ENCODE results near the gene CDKN2B. TPM values are rescaled to one million over a fixed set of nuclear protein-coding genes. Genes with fewer than 3 reads are reported as not detected.

The CDKN2B gene
- polyA plus RNA-seq, 2 of the 4 experiments (the other 2 are of a cell fraction), result not detected

DNA sequence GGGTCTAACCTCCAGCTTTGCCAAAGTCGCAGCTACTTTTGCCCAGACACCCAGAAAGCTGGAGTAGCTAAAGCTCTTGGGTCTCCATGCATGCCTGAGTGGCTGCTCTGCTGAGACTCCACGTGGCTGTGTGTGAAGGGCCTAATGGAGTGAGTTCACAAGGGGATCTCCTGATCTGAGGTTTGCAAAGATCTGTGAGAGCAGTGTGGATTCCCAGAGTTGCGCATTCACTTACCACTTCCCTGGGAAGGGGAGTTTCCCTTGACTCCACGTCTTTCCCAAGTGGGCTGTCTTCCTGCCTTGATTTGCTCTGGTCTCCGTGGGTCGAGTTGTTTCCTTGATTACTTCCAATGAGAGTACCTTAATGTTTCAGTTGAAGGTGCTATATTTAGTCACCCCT lies 17.6 kb upstream of the CDKN2B start:
- H3K4me2 ChIP-seq, result no peak overlapping the region
- no peaks in the 10 kb centered on the region for H3K4me1 ChIP-seq
- no peak overlapping the region for H3K27ac ChIP-seq
- H3K9me3 ChIP-seq, result no peaks in the 10 kb centered on the region
- ATAC-seq (no peak), FAIRE-seq (no peak), DNase-seq (ENCODE audit: low read depth in 1 of 2, low spot score in 1 of 2) (no peak)
- no peak overlapping the region for H3K4me3 ChIP-seq
- WGBS (ENCODE audit: missing lambda C conversion rate), result no CpG with 5 or more reads among the region's 6 CpGs
- CTCF ChIA-PET, result no interaction called here
- POLR2A ChIA-PET, result no interaction called here
- no peak for TF ChIP-seq NPAS2 (CRISPR knock-in tag; IDR thresholded peaks at IDR 0.05; ENCODE audit: borderline replicate concordance)
- TF ChIP-seq, protein P1, sequence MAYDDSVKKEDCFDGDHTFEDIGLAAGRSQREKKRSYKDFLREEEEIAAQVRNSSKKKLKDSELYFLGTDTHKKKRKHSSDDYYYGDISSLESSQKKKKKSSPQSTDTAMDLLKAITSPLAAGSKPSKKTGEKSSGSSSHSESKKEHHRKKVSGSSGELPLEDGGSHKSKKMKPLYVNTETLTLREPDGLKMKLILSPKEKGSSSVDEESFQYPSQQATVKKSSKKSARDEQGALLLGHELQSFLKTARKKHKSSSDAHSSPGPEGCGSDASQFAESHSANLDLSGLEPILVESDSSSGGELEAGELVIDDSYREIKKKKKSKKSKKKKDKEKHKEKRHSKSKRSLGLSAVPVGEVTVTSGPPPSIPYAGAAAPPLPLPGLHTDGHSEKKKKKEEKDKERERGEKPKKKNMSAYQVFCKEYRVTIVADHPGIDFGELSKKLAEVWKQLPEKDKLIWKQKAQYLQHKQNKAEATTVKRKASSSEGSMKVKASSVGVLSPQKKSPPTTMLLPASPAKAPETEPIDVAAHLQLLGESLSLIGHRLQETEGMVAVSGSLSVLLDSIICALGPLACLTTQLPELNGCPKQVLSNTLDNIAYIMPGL (CRISPR knock-in tag; IDR thresholded peaks at IDR 0.05; ENCODE audit: borderline replicate concordance), result no peak
- TF ChIP-seq HOXB5 (CRISPR knock-in tag; IDR thresholded peaks at IDR 0.05), result no peak
- TF ChIP-seq NR3C1 (IDR thresholded peaks at IDR 0.05), result no peak
- TF ChIP-seq FOSL2 (IDR thresholded peaks at IDR 0.05), result no peak
- TF ChIP-seq FOSL2 (CRISPR knock-in tag; IDR thresholded peaks at IDR 0.05), result no peak
- TF ChIP-seq HEYL (CRISPR knock-in tag; IDR thresholded peaks at IDR 0.05), result no peak
- TF ChIP-seq CHD2 (IDR thresholded peaks at IDR 0.05; ENCODE audit: low read length, partially characterized antibody), result no peak
- TF ChIP-seq, protein P2, sequence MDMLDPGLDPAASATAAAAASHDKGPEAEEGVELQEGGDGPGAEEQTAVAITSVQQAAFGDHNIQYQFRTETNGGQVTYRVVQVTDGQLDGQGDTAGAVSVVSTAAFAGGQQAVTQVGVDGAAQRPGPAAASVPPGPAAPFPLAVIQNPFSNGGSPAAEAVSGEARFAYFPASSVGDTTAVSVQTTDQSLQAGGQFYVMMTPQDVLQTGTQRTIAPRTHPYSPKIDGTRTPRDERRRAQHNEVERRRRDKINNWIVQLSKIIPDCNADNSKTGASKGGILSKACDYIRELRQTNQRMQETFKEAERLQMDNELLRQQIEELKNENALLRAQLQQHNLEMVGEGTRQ (IDR thresholded peaks at IDR 0.05), result no peak
- TF ChIP-seq FOXS1 (CRISPR knock-in tag; IDR thresholded peaks at IDR 0.05), result no peak
- TF ChIP-seq MAFK (IDR thresholded peaks at IDR 0.05; ENCODE audit: partially characterized antibody), result no peak
- TF ChIP-seq CBX8 (IDR thresholded peaks at IDR 0.05), result no peak
- TF ChIP-seq, protein P3, sequence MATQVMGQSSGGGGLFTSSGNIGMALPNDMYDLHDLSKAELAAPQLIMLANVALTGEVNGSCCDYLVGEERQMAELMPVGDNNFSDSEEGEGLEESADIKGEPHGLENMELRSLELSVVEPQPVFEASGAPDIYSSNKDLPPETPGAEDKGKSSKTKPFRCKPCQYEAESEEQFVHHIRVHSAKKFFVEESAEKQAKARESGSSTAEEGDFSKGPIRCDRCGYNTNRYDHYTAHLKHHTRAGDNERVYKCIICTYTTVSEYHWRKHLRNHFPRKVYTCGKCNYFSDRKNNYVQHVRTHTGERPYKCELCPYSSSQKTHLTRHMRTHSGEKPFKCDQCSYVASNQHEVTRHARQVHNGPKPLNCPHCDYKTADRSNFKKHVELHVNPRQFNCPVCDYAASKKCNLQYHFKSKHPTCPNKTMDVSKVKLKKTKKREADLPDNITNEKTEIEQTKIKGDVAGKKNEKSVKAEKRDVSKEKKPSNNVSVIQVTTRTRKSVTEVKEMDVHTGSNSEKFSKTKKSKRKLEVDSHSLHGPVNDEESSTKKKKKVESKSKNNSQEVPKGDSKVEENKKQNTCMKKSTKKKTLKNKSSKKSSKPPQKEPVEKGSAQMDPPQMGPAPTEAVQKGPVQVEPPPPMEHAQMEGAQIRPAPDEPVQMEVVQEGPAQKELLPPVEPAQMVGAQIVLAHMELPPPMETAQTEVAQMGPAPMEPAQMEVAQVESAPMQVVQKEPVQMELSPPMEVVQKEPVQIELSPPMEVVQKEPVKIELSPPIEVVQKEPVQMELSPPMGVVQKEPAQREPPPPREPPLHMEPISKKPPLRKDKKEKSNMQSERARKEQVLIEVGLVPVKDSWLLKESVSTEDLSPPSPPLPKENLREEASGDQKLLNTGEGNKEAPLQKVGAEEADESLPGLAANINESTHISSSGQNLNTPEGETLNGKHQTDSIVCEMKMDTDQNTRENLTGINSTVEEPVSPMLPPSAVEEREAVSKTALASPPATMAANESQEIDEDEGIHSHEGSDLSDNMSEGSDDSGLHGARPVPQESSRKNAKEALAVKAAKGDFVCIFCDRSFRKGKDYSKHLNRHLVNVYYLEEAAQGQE (IDR thresholded peaks at IDR 0.05), result no peak

DNA sequence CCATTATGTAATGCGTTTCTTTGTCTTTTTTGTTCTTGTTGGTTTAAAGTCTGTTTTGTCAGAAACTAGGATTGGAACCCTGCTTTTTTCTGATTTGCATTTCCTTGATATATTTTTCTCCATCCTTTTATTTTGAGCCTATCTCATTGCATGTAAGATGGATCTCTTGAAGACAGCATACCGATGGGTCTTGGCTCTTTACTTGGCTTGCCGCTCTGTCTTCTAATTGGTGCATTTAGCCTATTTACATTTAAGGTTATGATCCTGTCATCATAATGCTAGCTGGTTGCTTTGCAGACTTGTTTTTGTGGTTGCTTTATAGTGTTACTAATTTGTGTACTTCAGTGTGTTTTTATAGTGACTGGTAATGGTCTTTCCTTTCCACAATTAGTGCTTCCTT lies 13.3 kb upstream of the CDKN2B start:
- TF ChIP-seq EP300 (IDR thresholded peaks at IDR 0.05) (no peak), ZSCAN20 (CRISPR knock-in tag; IDR thresholded peaks at IDR 0.05) (no peak), RFX5 (IDR thresholded peaks at IDR 0.05) (no peak), JUN (IDR thresholded peaks at IDR 0.05) (no peak), BHLHE40 (IDR thresholded peaks at IDR 0.05; ENCODE audit: low read depth, low read length) (no peak), CEBPB (IDR thresholded peaks at IDR 0.05) (no peak), RCOR1 (IDR thresholded peaks at IDR 0.05; ENCODE audit: low read depth, low read length) (no peak), FOSL2 (IDR thresholded peaks at IDR 0.05) (no peak), FOSL2 (CRISPR knock-in tag; IDR thresholded peaks at IDR 0.05) (no peak), SREBF2 (IDR thresholded peaks at IDR 0.05) (no peak), CBX2 (IDR thresholded peaks at IDR 0.05; ENCODE audit: borderline replicate concordance, low read depth) (no peak), CHD2 (IDR thresholded peaks at IDR 0.05; ENCODE audit: low read length, partially characterized antibody) (no peak), JUNB (IDR thresholded peaks at IDR 0.05) (no peak), HOXB13 (CRISPR knock-in tag; IDR thresholded peaks at IDR 0.05; ENCODE audit: low read depth) (no peak)
- TF ChIP-seq, protein P4, sequence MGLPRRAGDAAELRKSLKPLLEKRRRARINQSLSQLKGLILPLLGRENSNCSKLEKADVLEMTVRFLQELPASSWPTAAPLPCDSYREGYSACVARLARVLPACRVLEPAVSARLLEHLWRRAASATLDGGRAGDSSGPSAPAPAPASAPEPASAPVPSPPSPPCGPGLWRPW (IDR thresholded peaks at IDR 0.05), result no peak
- TF ChIP-seq, protein P3 (IDR thresholded peaks at IDR 0.05), result no peak
- TF ChIP-seq, protein P5, sequence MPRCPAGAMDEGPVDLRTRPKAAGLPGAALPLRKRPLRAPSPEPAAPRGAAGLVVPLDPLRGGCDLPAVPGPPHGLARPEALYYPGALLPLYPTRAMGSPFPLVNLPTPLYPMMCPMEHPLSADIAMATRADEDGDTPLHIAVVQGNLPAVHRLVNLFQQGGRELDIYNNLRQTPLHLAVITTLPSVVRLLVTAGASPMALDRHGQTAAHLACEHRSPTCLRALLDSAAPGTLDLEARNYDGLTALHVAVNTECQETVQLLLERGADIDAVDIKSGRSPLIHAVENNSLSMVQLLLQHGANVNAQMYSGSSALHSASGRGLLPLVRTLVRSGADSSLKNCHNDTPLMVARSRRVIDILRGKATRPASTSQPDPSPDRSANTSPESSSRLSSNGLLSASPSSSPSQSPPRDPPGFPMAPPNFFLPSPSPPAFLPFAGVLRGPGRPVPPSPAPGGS (IDR thresholded peaks at IDR 0.05), result no peak
- DNase-seq (ENCODE audit: low read depth in 1 of 2, low spot score in 1 of 2), result no peak
- POLR2A ChIA-PET, result no interaction called here
- Histone ChIP-seq H3K4me1 (no peaks in the 10 kb centered on the region), H3K27ac (no peak overlapping the region), H3K9me3 (no peaks in the 10 kb centered on the region), H3K4me2 (no peak overlapping the region), H3K4me3 (no peak overlapping the region)
- no peak for FAIRE-seq
- ATAC-seq, result no peak
- CTCF ChIA-PET, result no interaction called here
- WGBS (ENCODE audit: missing lambda C conversion rate), result no CpG with 5 or more reads among the region's 3 CpGs
